Pancreas (tissue), 10 donors: ENCODE data around the gene LZTS2. TPM values are rescaled to one million over a fixed set of nuclear protein-coding genes. Genes with fewer than 3 reads are reported as not detected.
A peak's percentile ranks its signal among the peaks of the same experiment; 100 is the strongest.

Experiments used
- ATAC-seq, 4 donors: fragments of 200-7000 bp; cut with Tn5 transposase; one replicate each; pipeline versions ENCODE4 v1.8.0 to v1.9.1; 2020; ENCODE audit warnings: mild to moderate bottlenecking in 4 of 4, moderate library complexity in 4 of 4
- DNase-seq, 6 donors: peaks; one replicate each; pipeline ENCODE4 v3.0.0-alpha.2; 2020
- FAIRE-seq: peaks from 2 replicates; lab custom pipeline; 2012; peaks lifted over from hg19 to GRCh38; lab: Jason Lieb, UNC
- H3K27ac ChIP-seq, 4 donors: fragments of 200-600 bp; sonication (generic); 1 replicate in 3 of 4; 2 replicates in 1 of 4; pipeline versions ENCODE4 v1.5.0 to v1.8.0; 2020
- H3K27me3 ChIP-seq, 4 donors: fragments of 200-600 bp; one replicate each; pipeline ENCODE4 v1.8.0; 2021
- H3K36me3 ChIP-seq, 3 donors: fragments of 200-600 bp; sonication (generic) in 1 of 3; one replicate each; pipeline versions ENCODE4 v1.5.0 to v1.8.0; 2020 to 2021
- H3K4me1 ChIP-seq, 3 donors: fragments of 200-600 bp; one replicate each; pipeline ENCODE4 v1.8.0; 2021
- H3K4me3 ChIP-seq, 4 donors: fragments of 200-600 bp; sonication (generic) in 2 of 4; one replicate each; pipeline versions ENCODE4 v1.5.0 to v1.8.0; 2020 to 2021
- H3K9me3 ChIP-seq, 4 donors: fragments of 200-600 bp; one replicate each; pipeline ENCODE4 v1.8.0; 2021
- WGBS, 2 donors: extraction: QIAGEN DNeasy Blood & Tissue Kit; methylation state at CpG; one replicate each; pipeline ENCODE4 v1.1.7; 2013; 5-methylcytosine and 5-hydroxymethylcytosine counted together
- intact Hi-C, 3 donors: fragments of 100-400 bp; cut with DNase I; formaldehyde crosslinking; loops; one replicate each; pipeline versions ENCODE4 v1.11.1 to v1.14.2; 2022
- polyA plus RNA-seq, 2 donors: library from polyadenylated mRNA; stranded (reverse); fragments of 200-250 nt; gene quantifications; one replicate each; pipeline ENCODE4 v1.2.3, GENCODE V29; 2013
- total RNA-seq, 6 donors: library from RNA; stranded (reverse); fragmentation: NEBNext Ultra II Directional in 4 of 6; extraction: Animal tissue kit (Norgen Biotek cat#: 25700) in 4 of 6; gene quantifications; one replicate each; pipeline versions ENCODE4 v1.2.1 to v1.2.4, GENCODE V29; 2021 to 2023
- TF ChIP-seq, protein P1 (sequence below), 4 donors: fragments of 200-600 bp; sonication (generic) in 3 of 4; IDR thresholded peaks; one replicate each; pipeline versions ENCODE4 v1.5.0 to v1.8.0; 2021; ENCODE audit warnings: antibody characterized with exemption in 4 of 4
- donor health status: healthy with polysubstance abuse.
- donor health status: DM: no; HTN: no; CAD: no; lungs with moderate emphysema.
- donor health status: DM: no; HTN: no; CAD: no.
- donor health status: control.
- donor health status: control.
- donor health status: Bipolar disorder and iron deficiency.
- donor health status: DM: yes; HTN: yes; CAD: no.
- donor health status: DM: no; HTN: no; CAD: no.
- donor health status: DM: no; HTN: no; CAD: no.
- donor health status: DM: yes; HTN: yes; CAD: no.

LZTS2 gene
- total and polyA plus RNA-seq, 8 donors: 10.5 to 52.2 (median 17.3) TPM

GRCh38 chr10:100978121-100978900, 21.3 kb upstream of the LZTS2 start:
- H3K27ac ChIP-seq: no peak overlapping the region
- peaks cover 0 to 19% (median 6%) of the 10 kb centered on the region in 3 donors for H3K36me3 ChIP-seq
- DNase-seq (peak in 1 of 6 donors; percentile 19), ATAC-seq (no peak), FAIRE-seq (no peak)
- no peak overlapping the region for H3K4me3 ChIP-seq
- H3K9me3 ChIP-seq: no peaks in the 10 kb centered on the region
- TF ChIP-seq, protein P1, sequence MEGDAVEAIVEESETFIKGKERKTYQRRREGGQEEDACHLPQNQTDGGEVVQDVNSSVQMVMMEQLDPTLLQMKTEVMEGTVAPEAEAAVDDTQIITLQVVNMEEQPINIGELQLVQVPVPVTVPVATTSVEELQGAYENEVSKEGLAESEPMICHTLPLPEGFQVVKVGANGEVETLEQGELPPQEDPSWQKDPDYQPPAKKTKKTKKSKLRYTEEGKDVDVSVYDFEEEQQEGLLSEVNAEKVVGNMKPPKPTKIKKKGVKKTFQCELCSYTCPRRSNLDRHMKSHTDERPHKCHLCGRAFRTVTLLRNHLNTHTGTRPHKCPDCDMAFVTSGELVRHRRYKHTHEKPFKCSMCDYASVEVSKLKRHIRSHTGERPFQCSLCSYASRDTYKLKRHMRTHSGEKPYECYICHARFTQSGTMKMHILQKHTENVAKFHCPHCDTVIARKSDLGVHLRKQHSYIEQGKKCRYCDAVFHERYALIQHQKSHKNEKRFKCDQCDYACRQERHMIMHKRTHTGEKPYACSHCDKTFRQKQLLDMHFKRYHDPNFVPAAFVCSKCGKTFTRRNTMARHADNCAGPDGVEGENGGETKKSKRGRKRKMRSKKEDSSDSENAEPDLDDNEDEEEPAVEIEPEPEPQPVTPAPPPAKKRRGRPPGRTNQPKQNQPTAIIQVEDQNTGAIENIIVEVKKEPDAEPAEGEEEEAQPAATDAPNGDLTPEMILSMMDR (IDR thresholded peaks at IDR 0.05): no peak
- WGBS, 2 donors: 89 to 91% methylated on average over 13 of the region's 13 CpGs
- no peaks in the 10 kb centered on the region for H3K4me1 ChIP-seq
- intact Hi-C loops: no loop called here
- no peaks in the 10 kb centered on the region for H3K27me3 ChIP-seq

DNA sequence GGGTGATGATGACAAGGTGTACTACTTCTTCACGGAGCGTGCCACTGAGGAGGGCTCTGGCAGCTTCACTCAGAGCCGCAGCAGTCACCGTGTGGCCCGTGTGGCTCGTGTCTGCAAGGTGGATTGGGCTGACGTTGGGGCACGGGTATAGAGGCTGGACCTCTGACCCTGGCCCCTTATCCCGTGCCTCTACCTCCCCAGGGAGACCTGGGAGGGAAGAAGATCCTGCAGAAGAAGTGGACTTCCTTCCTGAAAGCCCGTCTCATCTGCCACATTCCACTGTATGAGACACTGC, 20.8 kb upstream of the LZTS2 start:
- ATAC-seq (no peak), DNase-seq (peak in 3 of 6 donors; percentile 7 to 33 (median 30)), FAIRE-seq (no peak)
- Histone ChIP-seq H3K27ac (no peak overlapping the region), H3K9me3 (no peaks in the 10 kb centered on the region), H3K4me3 (no peak overlapping the region), H3K4me1 (no peaks in the 10 kb centered on the region), H3K27me3 (no peaks in the 10 kb centered on the region), H3K36me3 (peaks cover 0 to 19% (median 6%) of the 10 kb centered on the region in 3 donors)
- intact Hi-C loops: no loop called here
- 78 to 80% methylated on average over 10 of the region's 10 CpGs for WGBS, 2 donors
- TF ChIP-seq, protein P1 (IDR thresholded peaks at IDR 0.05): no peak

DNA sequence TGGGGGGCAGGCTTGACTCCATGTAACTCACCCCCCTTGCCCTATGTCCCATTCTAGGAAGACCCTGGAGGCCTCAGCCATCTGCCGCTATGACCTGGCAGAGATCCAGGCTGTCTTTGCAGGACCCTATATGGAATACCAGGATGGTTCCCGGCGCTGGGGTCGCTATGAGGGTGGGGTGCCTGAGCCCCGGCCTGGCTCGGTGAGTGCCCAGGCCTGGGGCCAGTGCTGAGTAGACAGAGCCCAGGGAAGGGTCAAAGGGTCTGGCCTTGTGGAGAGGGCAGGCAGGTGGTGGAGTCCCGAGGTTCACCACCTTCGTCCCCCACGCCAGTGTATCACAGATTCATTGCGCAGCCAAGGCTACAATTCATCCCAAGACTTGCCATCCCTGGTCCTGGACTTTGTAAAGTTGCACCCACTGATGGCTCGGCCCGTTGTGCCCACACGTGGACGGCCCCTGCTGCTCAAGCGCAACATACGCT, 19.8 kb upstream of the LZTS2 start:
- Histone ChIP-seq H3K27me3 (no peaks in the 10 kb centered on the region), H3K27ac (no peak overlapping the region), H3K4me1 (no peaks in the 10 kb centered on the region), H3K4me3 (no peak overlapping the region), H3K36me3 (peaks cover 0 to 19% (median 6%) of the 10 kb centered on the region in 3 donors), H3K9me3 (no peaks in the 10 kb centered on the region)
- FAIRE-seq (no peak), DNase-seq (peak in 3 of 6 donors; percentile 13 to 66 (median 50)), ATAC-seq (no peak)
- intact Hi-C loops: no loop called here
- WGBS, 2 donors: 90% methylated on average over 16 of the region's 16 CpGs
- TF ChIP-seq, protein P1 (IDR thresholded peaks at IDR 0.05): no peak

- H3K27ac ChIP-seq: no peak overlapping the region
- peaks cover 0 to 19% (median 6%) of the 10 kb centered on the region in 3 donors for H3K36me3 ChIP-seq
- TF ChIP-seq, protein P1 (IDR thresholded peaks at IDR 0.05): no peak
- ATAC-seq (no peak), DNase-seq (no peak), FAIRE-seq (no peak)
- H3K4me3 ChIP-seq: no peak overlapping the region
- 88 to 91% methylated on average over 2 of the region's 2 CpGs for WGBS, 2 donors
- H3K4me1 ChIP-seq: no peaks in the 10 kb centered on the region
- no peaks in the 10 kb centered on the region for H3K9me3 ChIP-seq
- intact Hi-C loops: no loop called here
- no peaks in the 10 kb centered on the region for H3K27me3 ChIP-seq
Measured at GRCh38 chr10:100980311-100980710, 19.3 kb upstream of the LZTS2 start.

- ATAC-seq: no peak
- H3K36me3 ChIP-seq: peaks cover 0 to 19% (median 6%) of the 10 kb centered on the region in 3 donors
- peak in 3 of 6 donors; percentile 6 to 31 (median 27) for DNase-seq
- no peak for FAIRE-seq
- H3K27ac ChIP-seq: no peak overlapping the region
- H3K4me1 ChIP-seq: peaks cover 0 to 3% (median 3%) of the 10 kb centered on the region in 3 donors
- WGBS, 2 donors: 92 to 95% methylated on average over 7 of the region's 7 CpGs
- H3K4me3 ChIP-seq: no peak overlapping the region
- no peaks in the 10 kb centered on the region for H3K9me3 ChIP-seq
- H3K27me3 ChIP-seq: no peaks in the 10 kb centered on the region
- TF ChIP-seq, protein P1 (IDR thresholded peaks at IDR 0.05): no peak
- intact Hi-C loops: no loop called here
Measured at GRCh38 chr10:100980711-100981110, 18.9 kb upstream of the LZTS2 start.
